NK-92 (cell line): ENCODE results near the gene ANAPC10.
"Not testable (repeated sequence)": the region's sequence is repeated elsewhere in the genome, so short reads cannot be mapped to it uniquely, and the experiment has no call there.

Experiments used
- DNase-seq: peaks from one replicate; lab custom pipeline; 2025; ENCODE audit not compliant: unreplicated experiment; lab: John Stamatoyannopoulos, UW

ANAPC10 gene, protein sequence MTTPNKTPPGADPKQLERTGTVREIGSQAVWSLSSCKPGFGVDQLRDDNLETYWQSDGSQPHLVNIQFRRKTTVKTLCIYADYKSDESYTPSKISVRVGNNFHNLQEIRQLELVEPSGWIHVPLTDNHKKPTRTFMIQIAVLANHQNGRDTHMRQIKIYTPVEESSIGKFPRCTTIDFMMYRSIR

DNA sequence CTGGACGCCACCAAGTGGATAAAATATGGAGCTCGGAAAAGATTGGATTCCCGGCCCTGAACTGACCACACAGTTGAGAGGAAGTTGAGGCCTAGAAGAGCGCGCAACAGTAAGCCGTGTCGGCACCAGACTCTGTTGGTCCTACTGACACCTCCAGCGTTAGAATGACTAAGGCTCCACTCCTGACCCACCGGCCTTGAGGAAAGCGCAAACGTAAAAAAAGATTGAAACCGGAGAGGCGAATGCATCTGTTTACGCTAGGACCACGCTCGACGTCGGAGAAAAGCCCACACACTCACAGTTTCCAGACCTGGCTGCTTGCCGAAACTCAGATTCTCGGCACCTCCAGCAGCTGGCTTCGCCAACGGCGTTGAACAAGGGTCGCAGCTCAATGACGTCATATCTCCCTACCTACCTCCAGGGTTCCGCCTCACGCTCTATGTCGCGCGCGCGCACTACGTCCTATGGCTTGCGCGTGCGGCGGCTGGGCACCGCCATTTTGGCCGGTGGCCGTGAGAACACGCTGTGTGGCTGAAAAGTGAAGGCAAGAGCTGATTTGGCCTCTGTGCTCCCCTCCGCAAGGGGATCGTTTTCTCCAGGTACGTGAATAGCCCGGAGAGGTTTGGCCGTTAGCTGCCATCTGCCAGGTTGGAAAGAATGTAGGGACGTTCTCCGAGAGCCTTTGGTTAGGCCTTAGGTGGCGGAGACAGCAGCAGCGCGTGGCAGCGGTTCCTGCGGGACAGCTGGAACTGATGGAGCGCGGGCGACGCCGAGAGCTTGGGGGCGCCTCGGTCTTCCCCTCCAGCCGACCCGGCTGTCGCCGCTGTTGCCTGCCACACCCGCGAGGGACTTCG, at the start of gene ANAPC10, which contains the start of gene ABCE1:
Gene ANAPC10 (minus strand): TSS at position 376 of the 854 bp plus-strand sequence. CDS start 2,097 bp downstream, outside the sequence.
Gene ABCE1 (plus strand): TSS at position 491 of the 854 bp plus-strand sequence. CDS start 6,102 bp downstream, outside the sequence.
- DNase-seq = peak; percentile 69

DNA sequence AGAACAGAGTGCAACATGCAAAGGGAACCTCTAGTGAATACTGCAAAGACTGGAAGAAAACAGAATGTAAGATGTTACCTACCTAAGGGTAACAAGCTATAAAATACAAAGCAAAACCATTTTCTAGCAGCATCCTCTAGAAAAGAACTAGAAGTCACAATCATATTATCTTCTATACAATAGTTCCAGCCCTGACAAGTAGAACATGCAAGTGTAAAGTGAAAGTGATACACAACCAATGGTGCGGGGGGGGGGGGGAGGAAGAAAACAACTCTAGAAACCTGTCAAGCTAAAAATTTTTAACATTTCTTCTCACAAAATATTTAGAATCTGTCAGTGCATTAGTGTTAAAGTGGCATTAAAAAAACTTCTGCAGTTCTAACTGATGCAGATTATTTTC, 38.2 kb upstream of the ANAPC10 start:
- DNase-seq = not testable (repeated sequence)

GRCh38 chr4:145132511-145133098, 34.6 kb upstream of the ANAPC10 start:
- no peak for DNase-seq

DNA sequence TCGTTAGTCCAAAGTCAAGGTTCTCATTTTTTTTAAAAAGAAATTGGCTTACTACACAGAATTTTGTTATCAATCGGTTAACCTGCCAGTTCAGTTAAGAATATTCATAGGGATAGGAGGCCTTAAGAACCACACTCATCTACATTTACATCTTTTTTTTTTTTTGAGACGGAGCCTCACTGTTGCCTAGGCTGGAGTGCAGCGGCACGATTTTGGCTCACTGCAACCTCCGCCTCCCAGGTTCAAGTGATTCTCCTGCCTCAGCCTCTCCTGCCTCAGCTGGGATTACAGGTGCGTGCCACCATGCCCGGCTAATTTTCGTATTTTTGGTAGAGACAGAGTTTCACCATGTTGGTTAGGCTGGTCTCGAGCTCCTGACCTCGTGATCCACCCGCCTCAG, 33.9 kb upstream of the ANAPC10 start:
- no peak for DNase-seq

DNA sequence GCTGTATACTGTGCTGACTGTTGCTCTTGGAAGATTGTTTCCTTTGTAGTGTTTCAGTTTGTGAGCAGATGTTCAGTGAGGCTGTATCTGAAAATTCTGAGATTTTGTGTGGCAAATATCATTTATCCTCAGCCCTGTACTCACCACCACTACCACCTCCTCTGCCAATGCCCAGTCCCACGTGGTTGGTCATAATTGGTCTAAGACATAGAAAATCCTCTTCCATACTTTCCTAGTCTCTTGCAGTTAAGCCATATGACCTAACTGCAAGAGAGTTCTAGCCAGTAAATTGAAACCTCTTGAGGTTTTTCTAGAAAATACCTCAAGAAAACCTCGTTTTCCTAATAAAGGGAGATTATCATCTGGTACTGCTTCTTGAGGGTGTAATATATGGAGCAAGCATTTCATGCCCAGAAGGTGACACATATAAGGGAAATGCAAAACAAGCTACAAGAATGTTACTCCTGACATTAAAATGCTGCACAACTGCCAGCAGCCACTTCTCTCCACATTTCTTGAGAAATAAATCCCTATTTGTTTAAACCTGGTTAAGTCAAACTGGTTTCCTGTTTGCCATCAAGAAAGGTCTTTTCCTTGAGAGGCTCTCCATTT, 32.9 kb upstream of the ANAPC10 start:
- no peak for DNase-seq

- no peak for DNase-seq
Measured at GRCh38 chr4:145130130-145130529, 32.1 kb upstream of the ANAPC10 start.

DNA sequence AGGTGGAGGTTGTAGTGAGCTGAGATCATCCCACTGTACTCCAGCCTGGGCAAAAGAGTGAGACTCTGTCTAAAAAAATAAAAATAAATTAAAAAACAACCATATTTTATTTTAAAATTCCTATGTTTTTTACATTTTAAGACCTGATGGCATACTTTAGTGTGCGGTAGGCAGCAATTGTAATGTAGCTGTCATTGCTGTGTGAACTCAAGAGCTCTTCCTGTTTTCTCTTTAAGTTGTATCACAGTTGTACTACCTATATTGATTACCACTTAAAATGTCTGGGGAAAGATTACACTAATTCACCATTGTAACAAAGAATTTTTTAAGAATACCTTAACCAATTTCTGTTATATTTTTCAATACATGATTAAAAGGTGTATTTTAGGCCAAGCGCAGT, 27.4 kb upstream of the ANAPC10 start:
- DNase-seq = no peak

GRCh38 chr4:145108128-145108527, 10.1 kb upstream of the ANAPC10 start:
- DNase-seq = no peak

DNA sequence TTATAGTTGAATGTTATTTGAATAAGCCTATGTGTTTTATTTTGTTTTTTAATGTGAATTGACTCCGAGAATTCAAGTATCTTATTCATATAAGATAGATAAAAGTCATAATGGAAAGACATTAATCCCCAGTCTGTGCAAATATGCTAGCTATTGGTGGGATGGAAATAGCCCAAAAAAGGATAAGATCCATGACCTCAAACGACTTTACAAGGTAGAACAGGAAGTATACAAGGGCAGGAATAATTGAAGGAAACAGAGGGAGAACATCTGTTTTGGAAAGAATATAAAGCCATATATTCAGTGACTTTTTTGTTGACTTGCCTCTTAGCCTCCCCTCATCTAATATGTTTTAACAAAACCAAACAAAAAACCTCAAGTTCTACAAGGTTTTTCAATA, 9.1 kb upstream of the ANAPC10 start:
- DNase-seq = no peak

- no peak for DNase-seq
Measured at GRCh38 chr4:145103496-145103895, 5.5 kb upstream of the ANAPC10 start.

DNA sequence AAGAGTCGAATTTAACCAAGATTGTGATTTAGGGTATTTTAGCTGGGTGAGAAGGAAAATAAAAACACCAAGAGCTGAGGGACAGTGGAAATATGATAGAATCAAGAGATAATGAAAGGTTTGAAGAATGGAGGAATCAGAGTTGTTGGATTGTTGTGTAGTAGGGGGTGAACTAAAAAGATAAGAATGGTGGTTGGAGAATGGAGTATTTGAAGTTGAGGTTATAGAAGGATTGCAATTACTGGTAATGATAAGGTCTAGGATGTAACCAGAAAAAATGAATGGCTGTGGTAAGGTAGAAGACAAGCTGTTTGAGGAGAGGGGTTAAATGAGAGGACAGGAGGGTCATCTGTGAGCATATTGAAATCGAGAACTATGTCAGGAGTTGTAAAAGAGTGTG, 4.6 kb upstream of the ANAPC10 start:
- DNase-seq = no peak

GRCh38 chr4:145101091-145101490, 3.1 kb upstream of the ANAPC10 start:
- DNase-seq = no peak

GRCh38 chr4:145099653-145100052, 1.7 kb upstream of the ANAPC10 start:
- no peak for DNase-seq

GRCh38 chr4:145098675-145099037, 660 bp upstream of the ANAPC10 start:
- DNase-seq = no peak

GRCh38 chr4:145097331-145097820, 620 bp downstream of the ANAPC10 start:
- DNase-seq = no peak

DNA sequence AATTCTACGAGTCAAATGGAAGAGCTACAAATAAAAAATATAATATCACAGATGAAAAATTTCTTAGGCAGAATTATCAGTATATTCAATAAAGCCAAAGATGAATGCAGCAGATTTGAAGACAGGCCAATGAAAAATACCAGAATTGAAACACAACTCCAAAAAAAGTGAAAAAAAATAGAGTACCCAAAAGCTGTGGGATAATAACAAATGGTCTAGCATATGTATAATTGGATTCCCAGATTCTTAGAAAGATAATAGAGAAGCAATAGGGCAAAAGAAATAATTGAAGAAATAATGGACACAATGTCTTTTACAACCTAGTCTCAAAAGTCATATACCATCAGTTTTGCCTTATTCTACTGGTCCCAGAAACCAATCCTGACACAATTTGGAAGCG, 4.4 kb downstream of the ANAPC10 start:
- DNase-seq = no peak

- DNase-seq = no peak
Measured at GRCh38 chr4:145090380-145090779, 7.6 kb downstream of the ANAPC10 start.

- no peak for DNase-seq
Measured at GRCh38 chr4:145083891-145084605, 13.9 kb downstream of the ANAPC10 start.

DNA sequence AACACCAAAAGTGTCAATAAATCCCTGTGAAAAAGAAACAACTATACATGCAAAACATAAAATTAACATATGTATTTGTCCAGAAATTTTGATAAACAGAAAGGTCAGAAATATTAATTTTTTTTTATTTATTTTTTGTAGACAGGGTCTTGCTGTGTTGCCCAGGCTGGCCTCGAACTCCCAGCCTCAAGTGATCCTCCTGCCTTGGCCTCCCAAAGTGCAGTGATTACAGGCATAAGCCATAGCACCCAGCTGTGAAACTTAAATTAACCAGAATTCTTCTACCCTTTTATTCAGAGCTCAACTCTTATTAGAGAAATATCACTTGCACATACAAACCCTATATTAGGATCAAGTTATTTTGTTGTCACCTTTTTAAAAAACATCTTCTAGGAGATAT, 16.2 kb downstream of the ANAPC10 start:
- DNase-seq = no peak

- no peak for DNase-seq
Measured at GRCh38 chr4:145076469-145076855, 21.5 kb downstream of the ANAPC10 start.
